GM18907 (cell line): ENCODE measurements around the gene UTP3.
"Not testable (repeated sequence)": the region's sequence is repeated elsewhere in the genome, so short reads cannot be mapped to it uniquely, and the experiment has no call there.

Experiments
- ATAC-seq: cut with Tn5 transposase; IDR thresholded peaks from one replicate; pipeline ENCODE4 v1.9.1; 2021; ENCODE audit warnings: mild to moderate bottlenecking, moderate library complexity; ENCODE audit not compliant: unreplicated experiment

The UTP3 gene

GRCh38 chr4:70714079-70714887, 26.0 kb downstream of the UTP3 start:
- peak; percentile 55 for ATAC-seq

- peak; percentile 28 for ATAC-seq
These were observed 26.8 kb downstream of the UTP3 start for GRCh38 chr4:70715097-70715496.

GRCh38 chr4:70718811-70719604, 30.7 kb downstream of the UTP3 start:
- ATAC-seq: no peak

- no peak for ATAC-seq
These were observed 33.4 kb downstream of the UTP3 start, which contains the start of gene RUFY3 for GRCh38 chr4:70721747-70722146. RUFY3 (plus strand) TSS chr4:70721964; CDS start chr4:70722574, 610 bp downstream.

- no peak for ATAC-seq
These were observed 34.0 kb downstream of the UTP3 start for GRCh38 chr4:70722199-70722791.

GRCh38 chr4:70724463-70724862, 36.1 kb downstream of the UTP3 start:
- no peak for ATAC-seq

- ATAC-seq: no peak
These were observed 37.3 kb downstream of the UTP3 start for GRCh38 chr4:70725633-70726032.

- not testable (repeated sequence) for ATAC-seq
These were observed 38.2 kb downstream of the UTP3 start for GRCh38 chr4:70726515-70726914.

GRCh38 chr4:70728091-70728490, 39.8 kb downstream of the UTP3 start:
- no peak for ATAC-seq

- not testable (repeated sequence) for ATAC-seq
These were observed 44.5 kb downstream of the UTP3 start for GRCh38 chr4:70732878-70733277.

- peak; percentile 93 for ATAC-seq
These were observed 46.0 kb downstream of the UTP3 start for GRCh38 chr4:70734168-70734954.

GRCh38 chr4:70734971-70735370, 46.6 kb downstream of the UTP3 start:
- ATAC-seq: peak; percentile 26

- not testable (repeated sequence) for ATAC-seq
These were observed 47.6 kb downstream of the UTP3 start for GRCh38 chr4:70735915-70736314.

- ATAC-seq: no peak
These were observed 48.7 kb downstream of the UTP3 start for GRCh38 chr4:70737006-70737405.

GRCh38 chr4:70737409-70737808, 49.1 kb downstream of the UTP3 start:
- no peak for ATAC-seq

GRCh38 chr4:70739496-70740337, 51.4 kb downstream of the UTP3 start:
- ATAC-seq: no peak
